Measurements from ENCODE around the gene VAV3.

- TF ChIP-seq CTCF (IDR thresholded peaks at IDR 0.05), result no peak
- TF ChIP-seq POLR2A (IDR thresholded peaks at IDR 0.05), result no peak
- no peak for TF ChIP-seq POLR2AphosphoS5 (IDR thresholded peaks at IDR 0.05)
Measured at GRCh38 chr1:107600607-107601160, 364.3 kb downstream of the VAV3 start.

Measured in transverse colon (tissue), 4 donors.